ENCODE data around the gene ELN. TPM values are rescaled to one million over a fixed set of nuclear protein-coding genes. Genes with fewer than 3 reads are reported as not detected.

ELN gene
- total and polyA plus RNA-seq, 9 of the 15 experiments (the other 6 are each of a cell fraction or from before 2014, with no cell fraction given): 0.20 TPM; not detected in 8

GRCh38 chr7:74053589-74054186 is 25.7 kb downstream of the ELN start:
- Histone ChIP-seq H3K9ac (ENCODE audit: insufficient read depth in 1 of 2, low read depth in 2 of 2, low read length in 2 of 2) (no peak overlapping the region), H4K20me1 (replicated peaks; ENCODE audit: control insufficient read depth, insufficient read depth, low read length) (peaks cover 13% of the 10 kb centered on the region; the same call in 1 of the 2 replicates), H3K27me3 (ENCODE audit: control insufficient read depth in 2 of 2, insufficient read depth in 2 of 2, low read length in 2 of 2) (peaks cover 23 to 38% of the 10 kb centered on the region in 2 experiments; a peak in 4 of 5 replicates), H3K9me1 (ENCODE audit: control insufficient read depth, insufficient read depth, low read length) (peaks cover 3% of the 10 kb centered on the region), H3K27ac (ENCODE audit: extremely low read depth, low read depth, low read length) (no peak overlapping the region), H3K4me2 (ENCODE audit: insufficient read depth, low read length) (no peak overlapping the region), H3K4me3 (no peak overlapping the region), H3K4me1 (replicated peaks in 1 of 2; ENCODE audit: control insufficient read depth in 2 of 2, insufficient read depth in 2 of 2, low read length in 2 of 2) (peaks cover 0 to 16% of the 10 kb centered on the region in 2 experiments; a peak in 2 of 5 replicates), H3K79me2 (ENCODE audit: control insufficient read depth, insufficient read depth, low read length) (no peaks in the 10 kb centered on the region), H2AFZ (ENCODE audit: low read depth, low read length) (no peak overlapping the region), H3K9me3 (replicated peaks; ENCODE audit: control insufficient read depth, insufficient read depth, low read depth, low read length) (no peaks in the 10 kb centered on the region), H3K36me3 (ENCODE audit: control insufficient read depth, insufficient read depth, low read length) (no peaks in the 10 kb centered on the region)
- TF ChIP-seq EHMT2 (IDR thresholded peaks at IDR 0.05) (peak; percentile 37; the same call in 1 of the 2 replicates), E2F6 (IDR thresholded peaks at IDR 0.05; ENCODE audit: borderline replicate concordance in 1 of 2, extremely low read depth in 1 of 2, insufficient read depth in 1 of 2, insufficient read length in 1 of 2, low read depth in 1 of 2, low read length in 1 of 2, poor library complexity in 1 of 2, severe bottlenecking in 1 of 2) (no peak), TSC22D4 (tag; IDR thresholded peaks at IDR 0.05) (no peak), NR3C1 (CRISPR knock-in tag; IDR thresholded peaks at IDR 0.05) (no peak)
- FAIRE-seq: no peak
- no peak for DNase-seq (ENCODE audit: extremely low read depth in 1 of 4, low spot score in 3 of 4)
- ChIA-PET POLR2A (no interaction called here), CTCF (ENCODE audit: low intra/inter-chr PET ratio) (interaction anchor here (2.9 kb wide), 1 partner anchor 346 kb away, joined by 26 read pairs; no protein-coding TSS in a partner anchor)
- WGBS (ENCODE audit: insufficient coverage, low coverage, missing lambda C conversion rate): 0% methylated on average over 3 of the region's 3 CpGs
- in situ Hi-C loops (cut with MboI) (no loop called here), intact Hi-C loops (cut with micrococcal nuclease) (loop anchor here (5.0 kb wide), 1 partner anchor 349 kb away; no protein-coding TSS in a partner anchor)
- no peak for ATAC-seq
- no TSS peak for BruUV-seq (replicated peaks)
